ENCODE results near the gene AGAP2. TPM values are rescaled to one million over a fixed set of nuclear protein-coding genes. Genes with fewer than 3 reads are reported as not detected.

The AGAP2 gene
- total and polyA plus RNA-seq, 2 of the 13 experiments (the other 11 are each of a cell fraction or from before 2014, with no cell fraction given) = 0.38 to 0.45 TPM

DNA sequence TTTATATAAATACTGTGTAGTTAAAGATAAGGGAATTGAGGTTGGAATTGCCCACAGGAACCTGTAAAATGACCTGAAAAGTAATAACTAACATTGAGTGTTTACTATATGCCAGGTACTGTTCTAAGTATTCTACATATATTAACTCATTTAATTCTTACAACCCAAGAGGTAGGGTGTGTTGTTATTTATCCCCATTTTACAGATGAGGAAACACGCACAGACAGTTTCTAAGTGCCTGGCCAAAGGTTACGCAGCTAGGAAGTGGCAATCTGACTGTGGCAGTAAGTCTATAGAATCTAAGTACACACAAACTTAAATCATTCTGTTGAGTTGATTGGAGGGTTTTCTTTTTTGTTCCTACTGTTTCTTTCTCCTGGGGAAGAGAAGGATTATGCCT lies 5.2 kb upstream of the AGAP2 start (continued):
- TF ChIP-seq ZNF407 (CRISPR knock-in tag; IDR thresholded peaks at IDR 0.05; ENCODE audit: not compliant biosample characterization) (no peak), PLRG1 (conservative IDR thresholded peaks at IDR 0.05) (no peak), ZNF557 (CRISPR knock-in tag; IDR thresholded peaks at IDR 0.05) (no peak), ASH2L (IDR thresholded peaks at IDR 0.05; ENCODE audit: insufficient read length, low read depth, low read length) (no peak), ZNF547 (CRISPR knock-in tag; IDR thresholded peaks at IDR 0.05) (no peak), KLF15 (CRISPR knock-in tag; IDR thresholded peaks at IDR 0.05; ENCODE audit: borderline replicate concordance) (no peak), ZBED4 (CRISPR knock-in tag; IDR thresholded peaks at IDR 0.05; ENCODE audit: borderline replicate concordance) (no peak), ZFP41 (CRISPR knock-in tag; IDR thresholded peaks at IDR 0.05; ENCODE audit: borderline replicate concordance) (no peak), NR3C1 (CRISPR knock-in tag; IDR thresholded peaks at IDR 0.05) (no peak), FOXO4 (CRISPR knock-in tag; conservative IDR thresholded peaks at IDR 0.05) (no peak), PTBP1 (IDR thresholded peaks at IDR 0.05; ENCODE audit: low read depth, low read length, poor library complexity, severe bottlenecking) (no peak), ZNF644 (CRISPR knock-in tag; IDR thresholded peaks at IDR 0.05; ENCODE audit: low read depth) (no peak), ZBTB46 (CRISPR knock-in tag; IDR thresholded peaks at IDR 0.05; ENCODE audit: borderline replicate concordance) (no peak), NFATC3 (CRISPR knock-in tag; IDR thresholded peaks at IDR 0.05) (no peak)
